Measurements from ENCODE around the gene ST8SIA5.

GRCh38 chr18:46630991-46631390 is 125.9 kb downstream of the ST8SIA5 start:
- no peak for TF ChIP-seq CTCF (IDR thresholded peaks at IDR 0.05)
- no peak for TF ChIP-seq POLR2A (IDR thresholded peaks at IDR 0.05)
- no peak for TF ChIP-seq EP300 (IDR thresholded peaks at IDR 0.05)
